A549 (cell line): ENCODE data around the gene SPRR5. TPM values are rescaled to one million over a fixed set of nuclear protein-coding genes. Genes with fewer than 3 reads are reported as not detected.

Source experiments
- ATAC-seq, 2 experiments: fragments of 200-7000 bp in 1 of 2; fragments of >200 bp in 1 of 2; cut with Nextera tagmentation in 1 of 2; cut with Tn5 transposase in 1 of 2; 3 replicates each; pipeline versions ENCODE4 v1.8.0 to v1.9.1; 2018 to 2020; ENCODE audit warnings: mild to moderate bottlenecking in 1 of 2, moderate library complexity in 1 of 2
- CTCF ChIA-PET: fragments of 300-600 bp; sonication (Branson Sonifier 250); formaldehyde crosslinking; extraction: SDS; loops from one replicate; lab custom pipeline; 2021; ENCODE audit warnings: antibody characterized with exemption, inconsistent platforms; lab: Yijun Ruan, JAX
- POLR2A ChIA-PET: fragments of 350-600 bp; formaldehyde crosslinking; extraction: SDS; loops from one replicate; lab custom pipeline; 2021; ENCODE audit warnings: antibody characterized with exemption, inconsistent platforms; lab: Yijun Ruan, JAX
- DNase-seq, 2 experiments: peaks; one replicate each; pipeline versions ENCODE4 v3.0.0 to v3.0.0-alpha.2; 2011 to 2016; ENCODE audit warnings: low read depth in 1 of 2, low spot score in 1 of 2
- FAIRE-seq: peaks from 2 replicates; lab custom pipeline; 2011; peaks lifted over from hg19 to GRCh38; lab: Jason Lieb, UNC
- H3K27ac ChIP-seq, 2 experiments: fragments of >200 bp; sonication (Bioruptor Twin); formaldehyde crosslinking; 3 replicates each; pipeline ENCODE4 v1.5.1; 2016 to 2017
- H3K4me1 ChIP-seq: fragments of >200 bp; sonication (Bioruptor Twin); formaldehyde crosslinking; 3 replicates; pipeline ENCODE4 v1.6.1; 2016
- H3K4me2 ChIP-seq: fragments of >200 bp; sonication (Bioruptor Twin); formaldehyde crosslinking; 3 replicates; pipeline ENCODE4 v1.6.1; 2016
- H3K4me3 ChIP-seq: fragments of >200 bp; sonication (Bioruptor Twin); formaldehyde crosslinking; 3 replicates; pipeline ENCODE4 v1.5.1; 2016
- H3K9me3 ChIP-seq: fragments of >200 bp; sonication (Bioruptor Twin); formaldehyde crosslinking; 3 replicates; pipeline ENCODE4 v1.6.1; 2016
- CBX2 ChIP-seq: fragments of 200-600 bp; sonication (generic); IDR thresholded peaks from 2 replicates; pipeline ENCODE4 v1.6.1; 2016; ENCODE audit warnings: low read depth, mild to moderate bottlenecking, borderline replicate concordance
- CHD4 ChIP-seq: fragments of 200-600 bp; sonication (generic); IDR thresholded peaks from 2 replicates; pipeline ENCODE4 v1.6.1; 2016; ENCODE audit warnings: antibody characterized with exemption, mild to moderate bottlenecking, borderline replicate concordance
- EHF ChIP-seq: fragments of 250-450 bp; sonication (Bioruptor Pico); IDR thresholded peaks from 2 replicates; pipeline ENCODE4 v1.5.0; 2020; ENCODE audit warnings: mild to moderate bottlenecking
- ELK1 ChIP-seq: fragments of 150-350 bp; IDR thresholded peaks from 2 replicates; pipeline ENCODE4 v1.6.1; 2014; ENCODE audit warnings: low read depth, mild to moderate bottlenecking, low read length
- FOSB ChIP-seq: fragments of 250-450 bp; sonication (Bioruptor Pico); IDR thresholded peaks from 2 replicates; pipeline ENCODE4 v1.5.0; 2020; ENCODE audit warnings: mild to moderate bottlenecking, moderate library complexity
- GATA3 ChIP-seq: IDR thresholded peaks from 2 replicates; pipeline ENCODE4 v1.6.1; 2012; ENCODE audit warnings: borderline replicate concordance
- HEYL ChIP-seq: fragments of 250-450 bp; sonication (Bioruptor Pico); IDR thresholded peaks from 2 replicates; pipeline ENCODE4 v1.8.0; 2021; ENCODE audit warnings: mild to moderate bottlenecking, moderate library complexity
- HOXA7 ChIP-seq: fragments of 250-450 bp; sonication (Bioruptor Pico); IDR thresholded peaks from 2 replicates; pipeline ENCODE4 v1.5.0; 2020; ENCODE audit warnings: mild to moderate bottlenecking, moderate library complexity
- HOXB13 ChIP-seq: fragments of 250-450 bp; sonication (Bioruptor Pico); IDR thresholded peaks from 2 replicates; pipeline ENCODE4 v1.5.0; 2020; ENCODE audit warnings: low read depth, mild to moderate bottlenecking, moderate library complexity
- KDM5A ChIP-seq: fragments of 200-600 bp; sonication (generic); IDR thresholded peaks from 2 replicates; pipeline ENCODE4 v1.6.1; 2016; ENCODE audit warnings: antibody characterized with exemption, mild to moderate bottlenecking
- MAZ ChIP-seq: fragments of 150-350 bp; IDR thresholded peaks from 2 replicates; pipeline ENCODE4 v1.6.1; 2014; ENCODE audit warnings: antibody characterized with exemption, low read depth, low read length, borderline replicate concordance
- RARB ChIP-seq: fragments of 250-450 bp; sonication (Bioruptor Pico); IDR thresholded peaks from 2 replicates; pipeline ENCODE4 v1.8.0; 2021; ENCODE audit warnings: mild to moderate bottlenecking, moderate library complexity
- RCOR1 ChIP-seq: fragments of 150-350 bp; IDR thresholded peaks from 2 replicates; pipeline ENCODE4 v1.6.1; 2014; ENCODE audit warnings: antibody characterized with exemption, low read length, low read depth
- REST ChIP-seq: fragments of 200-600 bp; sonication (generic); IDR thresholded peaks from 2 replicates; pipeline ENCODE4 v1.6.1; 2016; ENCODE audit warnings: antibody characterized with exemption, mild to moderate bottlenecking, moderate library complexity
- TFCP2L1 ChIP-seq: fragments of 250-450 bp; sonication (Bioruptor Pico); IDR thresholded peaks from 2 replicates; pipeline ENCODE4 v1.5.0; 2021; ENCODE audit warnings: mild to moderate bottlenecking
- TP53 ChIP-seq: fragments of 250-450 bp; sonication (Bioruptor Pico); IDR thresholded peaks from 2 replicates; pipeline ENCODE4 v1.5.0; 2021; ENCODE audit warnings: mild to moderate bottlenecking, moderate library complexity
- ZFP36 ChIP-seq: fragments of 450-650 bp; IDR thresholded peaks from 2 replicates; pipeline ENCODE4 v1.6.1; 2014; ENCODE audit warnings: borderline replicate concordance; ENCODE audit not compliant: partially characterized antibody
- ZNF302 ChIP-seq: fragments of 250-450 bp; sonication (Bioruptor Pico); IDR thresholded peaks from 2 replicates; pipeline ENCODE4 v1.9.0; 2021; ENCODE audit warnings: inconsistent platforms, mild to moderate bottlenecking, moderate library complexity
- ZSCAN20 ChIP-seq: fragments of 250-450 bp; sonication (Bioruptor Pico); IDR thresholded peaks from 2 replicates; pipeline ENCODE4 v1.8.0; 2022; ENCODE audit warnings: mild to moderate bottlenecking, moderate library complexity
- WGBS: methylation state at CpG from one replicate; pipeline ENCODE4 v1.1.6; 2017; ENCODE audit errors: missing lambda C conversion rate; 5-methylcytosine and 5-hydroxymethylcytosine counted together
- polyA plus RNA-seq, 4 experiments: library from polyadenylated mRNA; depleted of rRNA in 3 of 4; stranded (reverse); fragments of >200 nt; fragmentation: RNase III in 1 of 4; extraction: RNeasy Plus Mini Kit Qiagen cat#74134 plus additional on column Dnase treatment in 1 of 4; gene quantifications; 2 replicates in 3 of 4; 3 replicates in 1 of 4; pipeline ENCODE4 v1.2.3, GENCODE V29; 2011 to 2017
- TF ChIP-seq, protein P1 (sequence below): IDR thresholded peaks from 2 replicates; pipeline ENCODE4 v1.6.1; 2012
- TF ChIP-seq, protein P2 (sequence below): fragments of >200 bp; sonication (Bioruptor Twin); formaldehyde crosslinking; IDR thresholded peaks from 3 replicates; pipeline ENCODE4 v1.6.1; 2016

The SPRR5 gene
- polyA plus RNA-seq, 2 of the 4 experiments (the other 2 are of a cell fraction), result not detected

- TF ChIP-seq CHD4 (no peak), KDM5A (no peak), RCOR1 (no peak), HOXA7 (CRISPR knock-in tag) (no peak), RARB (CRISPR knock-in tag) (no peak), ZNF302 (CRISPR knock-in tag) (no peak), FOSB (CRISPR knock-in tag) (no peak), HEYL (CRISPR knock-in tag) (no peak), REST (no peak), ZFP36 (no peak), MAZ (no peak), EHF (CRISPR knock-in tag) (no peak), HOXB13 (CRISPR knock-in tag) (no peak), TP53 (CRISPR knock-in tag) (no peak), CBX2 (no peak), ZSCAN20 (CRISPR knock-in tag) (no peak), TFCP2L1 (CRISPR knock-in tag) (no peak), ELK1 (no peak)
- TF ChIP-seq, protein P1, sequence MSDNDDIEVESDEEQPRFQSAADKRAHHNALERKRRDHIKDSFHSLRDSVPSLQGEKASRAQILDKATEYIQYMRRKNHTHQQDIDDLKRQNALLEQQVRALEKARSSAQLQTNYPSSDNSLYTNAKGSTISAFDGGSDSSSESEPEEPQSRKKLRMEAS, result no peak
- TF ChIP-seq, protein P2, sequence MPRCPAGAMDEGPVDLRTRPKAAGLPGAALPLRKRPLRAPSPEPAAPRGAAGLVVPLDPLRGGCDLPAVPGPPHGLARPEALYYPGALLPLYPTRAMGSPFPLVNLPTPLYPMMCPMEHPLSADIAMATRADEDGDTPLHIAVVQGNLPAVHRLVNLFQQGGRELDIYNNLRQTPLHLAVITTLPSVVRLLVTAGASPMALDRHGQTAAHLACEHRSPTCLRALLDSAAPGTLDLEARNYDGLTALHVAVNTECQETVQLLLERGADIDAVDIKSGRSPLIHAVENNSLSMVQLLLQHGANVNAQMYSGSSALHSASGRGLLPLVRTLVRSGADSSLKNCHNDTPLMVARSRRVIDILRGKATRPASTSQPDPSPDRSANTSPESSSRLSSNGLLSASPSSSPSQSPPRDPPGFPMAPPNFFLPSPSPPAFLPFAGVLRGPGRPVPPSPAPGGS, result no peak
- H3K4me3 ChIP-seq, result no peak overlapping the region
- ATAC-seq (no peak; a peak in 1 of 6 replicates), DNase-seq (no peak), FAIRE-seq (no peak)
- POLR2A ChIA-PET, result no interaction called here
- WGBS, result 0% methylated on average over 3 of the region's 5 CpGs
- H3K4me2 ChIP-seq, result no peak overlapping the region
- CTCF ChIA-PET, result no interaction called here
- H3K4me1 ChIP-seq, result no peaks in the 10 kb centered on the region
- H3K27ac ChIP-seq, result no peak overlapping the region
- 0 out of 3 replicates have a peak, but pooled peaks cover 2% of the 10 kb centered on the region for H3K9me3 ChIP-seq
Observed at GRCh38 chr1:152996633-152997400, 49.8 kb downstream of the SPRR5 start.

DNA sequence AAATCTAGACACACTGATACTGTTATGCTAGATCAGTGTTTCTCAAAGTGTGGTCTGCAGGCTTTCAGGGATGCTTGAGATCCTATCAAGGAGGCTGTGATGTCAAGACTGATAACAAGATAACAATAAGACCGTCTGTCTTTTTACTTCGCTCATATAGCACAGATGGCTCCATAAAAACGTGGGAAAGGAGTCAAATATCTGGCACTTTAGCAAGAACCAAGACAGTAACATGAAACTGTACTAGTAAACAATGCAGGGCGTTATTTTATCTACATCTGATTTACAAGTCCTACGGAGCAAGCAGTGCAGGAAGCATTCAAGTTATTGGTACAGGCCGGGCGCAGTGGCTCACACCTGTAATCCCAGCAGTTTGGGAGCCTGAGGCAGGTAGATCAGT is 50.9 kb downstream of the SPRR5 start:
- TF ChIP-seq GATA3, result no peak
- DNase-seq (no peak), ATAC-seq (no peak), FAIRE-seq (no peak)
- H3K4me3 ChIP-seq, result no peak overlapping the region
- H3K27ac ChIP-seq, result no peak overlapping the region
- H3K9me3 ChIP-seq, result 0 out of 3 replicates have a peak, but pooled peaks cover 2% of the 10 kb centered on the region
- WGBS, result 13% methylated on average over 7 of the region's 7 CpGs
- ChIA-PET CTCF (no interaction called here), POLR2A (no interaction called here)
- no peaks in the 10 kb centered on the region for H3K4me1 ChIP-seq
- no peak overlapping the region for H3K4me2 ChIP-seq
